Ascending aorta (tissue), 2 donors: ENCODE data around the gene CMC1. TPM values are rescaled to one million over a fixed set of nuclear protein-coding genes. Genes with fewer than 3 reads are reported as not detected.

Experiments used
- DNase-seq, 2 donors: peaks; one replicate each; pipeline ENCODE4 v3.0.0-alpha.2; 2019; ENCODE audit warnings: low spot score in 2 of 2
- H3K27ac ChIP-seq, 2 donors: fragments of 200-600 bp; sonication (generic); one replicate each; pipeline ENCODE4 v1.5.1; 2016 to 2017; ENCODE audit warnings: mild to moderate bottlenecking in 1 of 2
- H3K27me3 ChIP-seq: fragments of 200-600 bp; sonication (generic); one replicate; pipeline ENCODE4 v1.5.1; 2017
- H3K36me3 ChIP-seq, 2 donors: fragments of 200-600 bp; sonication (generic); one replicate each; pipeline ENCODE4 v1.5.1; 2016
- H3K4me1 ChIP-seq, 2 donors: fragments of 200-600 bp; sonication (generic); one replicate each; pipeline ENCODE4 v1.5.1; 2016 to 2017; ENCODE audit warnings: mild to moderate bottlenecking in 1 of 2
- H3K4me3 ChIP-seq, 2 donors: fragments of 200-600 bp; sonication (generic); one replicate each; pipeline ENCODE4 v1.5.1; 2016 to 2017; ENCODE audit warnings: mild to moderate bottlenecking in 1 of 2
- H3K9me3 ChIP-seq, 2 donors: fragments of 200-600 bp; sonication (generic); one replicate each; pipeline ENCODE4 v1.5.1; 2016
- CTCF ChIP-seq, 3 experiments: fragments of 200-600 bp in 2 of 3; fragments of 450-650 bp in 1 of 3; sonication (generic) in 2 of 3; IDR thresholded peaks; one replicate each; pipeline ENCODE4 v1.5.1; 2016 to 2019; ENCODE audit warnings: antibody characterized with exemption in 3 of 3, mild to moderate bottlenecking in 1 of 3, moderate library complexity in 1 of 3
- intact Hi-C: fragments of 100-400 bp; cut with DNase I; formaldehyde crosslinking; loops from one replicate; pipeline ENCODE4 v1.15.1; 2023
- total RNA-seq: library from RNA; depleted of rRNA; stranded (reverse); fragments of >200 nt; gene quantifications from one replicate; pipeline ENCODE4 v1.1.0, GENCODE V29; 2016

The CMC1 gene
- total RNA-seq, 1 donor from 2014 or later = 68.5 TPM

DNA sequence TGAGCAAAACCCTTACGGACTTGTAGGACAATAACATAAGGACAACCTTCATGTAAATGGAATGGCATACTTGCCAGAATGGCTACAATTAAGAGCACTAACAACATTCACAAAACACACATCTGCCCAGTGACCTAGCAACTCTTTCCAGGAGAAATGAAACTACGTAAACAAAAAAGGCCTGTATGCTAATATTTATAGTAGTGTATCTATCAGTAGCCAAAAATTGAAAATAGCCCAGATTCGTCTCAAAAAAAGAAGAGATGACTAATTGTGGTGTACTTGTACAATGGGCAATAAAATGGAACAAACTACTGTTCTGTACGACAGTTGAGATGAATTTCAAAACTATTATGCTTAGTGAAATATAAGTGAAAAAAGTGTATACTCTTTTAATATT lies 38.4 kb downstream of the CMC1 start:
- H3K4me1 ChIP-seq = no peaks in the 10 kb centered on the region
- peaks cover 0 to 1% of the 10 kb centered on the region in 2 donors for H3K9me3 ChIP-seq
- no peak overlapping the region for H3K4me3 ChIP-seq
- peaks cover 0 to 6% of the 10 kb centered on the region in 2 donors for H3K36me3 ChIP-seq
- DNase-seq = no peak
- intact Hi-C loops = no loop called here
- H3K27ac ChIP-seq = no peak overlapping the region
- H3K27me3 ChIP-seq = no peaks in the 10 kb centered on the region
- no peak for TF ChIP-seq CTCF (IDR thresholded peaks at IDR 0.05)

DNA sequence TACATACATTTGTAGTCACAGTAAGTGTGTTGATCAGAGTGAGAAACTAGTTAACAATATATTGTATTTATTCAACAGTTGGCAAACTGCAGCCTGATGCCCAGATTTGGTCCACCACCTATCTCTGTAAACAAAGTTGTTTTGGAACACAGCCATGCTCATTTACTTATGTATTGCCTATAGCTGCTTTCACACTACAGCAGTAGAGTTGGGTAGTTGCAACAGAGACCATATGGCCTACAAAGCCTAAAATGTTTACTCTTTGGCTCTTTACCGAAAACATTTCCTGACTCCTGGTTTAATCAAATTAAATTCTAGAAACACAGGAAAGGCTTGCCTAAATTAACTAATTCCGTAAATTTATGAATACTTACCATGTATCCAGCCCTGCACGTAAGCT lies 39.4 kb downstream of the CMC1 start:
- Histone ChIP-seq H3K9me3 (no peaks in the 10 kb centered on the region), H3K27ac (no peak overlapping the region), H3K27me3 (no peaks in the 10 kb centered on the region), H3K36me3 (peaks cover 0 to under 1% of the 10 kb centered on the region in 2 donors), H3K4me3 (no peak overlapping the region), H3K4me1 (no peaks in the 10 kb centered on the region)
- no peak for DNase-seq
- TF ChIP-seq CTCF (IDR thresholded peaks at IDR 0.05) = no peak
- intact Hi-C loops = no loop called here

- Histone ChIP-seq H3K4me1 (no peaks in the 10 kb centered on the region), H3K27me3 (no peaks in the 10 kb centered on the region), H3K36me3 (no peaks in the 10 kb centered on the region), H3K27ac (no peak overlapping the region), H3K9me3 (no peaks in the 10 kb centered on the region), H3K4me3 (no peak overlapping the region)
- no peak for DNase-seq
- peak; percentile 17 to 50 (median 18) for TF ChIP-seq CTCF (IDR thresholded peaks at IDR 0.05)
- intact Hi-C loops = no loop called here
These were observed 45.2 kb downstream of the CMC1 start for GRCh38 chr3:28286595-28286994.

- H3K4me3 ChIP-seq = no peak overlapping the region
- no peak for TF ChIP-seq CTCF (IDR thresholded peaks at IDR 0.05)
- H3K4me1 ChIP-seq = no peaks in the 10 kb centered on the region
- H3K9me3 ChIP-seq = no peaks in the 10 kb centered on the region
- no peak overlapping the region for H3K27ac ChIP-seq
- no peak for DNase-seq
- no peaks in the 10 kb centered on the region for H3K36me3 ChIP-seq
- H3K27me3 ChIP-seq = no peaks in the 10 kb centered on the region
- intact Hi-C loops = no loop called here
These were observed 45.6 kb downstream of the CMC1 start for GRCh38 chr3:28287046-28287445.

GRCh38 chr3:28290863-28291300 lies 49.5 kb downstream of the CMC1 start:
- Histone ChIP-seq H3K36me3 (no peaks in the 10 kb centered on the region), H3K4me3 (no peak overlapping the region), H3K4me1 (no peaks in the 10 kb centered on the region), H3K9me3 (no peaks in the 10 kb centered on the region), H3K27me3 (no peaks in the 10 kb centered on the region), H3K27ac (no peak overlapping the region)
- TF ChIP-seq CTCF (IDR thresholded peaks at IDR 0.05) = no peak
- intact Hi-C loops = no loop called here
- DNase-seq = no peak

- no peak for TF ChIP-seq CTCF (IDR thresholded peaks at IDR 0.05)
- no peaks in the 10 kb centered on the region for H3K4me1 ChIP-seq
- no peaks in the 10 kb centered on the region for H3K9me3 ChIP-seq
- H3K4me3 ChIP-seq = no peak overlapping the region
- intact Hi-C loops = no loop called here
- H3K27ac ChIP-seq = no peak overlapping the region
- H3K36me3 ChIP-seq = no peaks in the 10 kb centered on the region
- no peaks in the 10 kb centered on the region for H3K27me3 ChIP-seq
- DNase-seq = no peak
These were observed 50.2 kb downstream of the CMC1 start for GRCh38 chr3:28291577-28291976.
